Midbrain (tissue), 1 donor: ENCODE results near the gene WWOX.
A peak's percentile ranks its signal among the peaks of the same experiment; 100 is the strongest.

Experiments used
- DNase-seq: peaks from one replicate; lab custom pipeline; 2025; lab: John Stamatoyannopoulos, UW

The WWOX gene

GRCh38 chr16:78995441-78995840, 896.0 kb downstream of the WWOX start:
- no peak for DNase-seq

- no peak for DNase-seq
Measured at GRCh38 chr16:78996790-78997189, 897.3 kb downstream of the WWOX start.

- no peak for DNase-seq
Measured at GRCh38 chr16:78998879-78999278, 899.4 kb downstream of the WWOX start.

GRCh38 chr16:79001156-79001967, 901.9 kb downstream of the WWOX start:
- no peak for DNase-seq

GRCh38 chr16:79003026-79003609, 903.7 kb downstream of the WWOX start:
- DNase-seq: no peak

GRCh38 chr16:79004309-79004708, 904.9 kb downstream of the WWOX start:
- DNase-seq: peak; percentile 11

GRCh38 chr16:79005096-79005495, 905.6 kb downstream of the WWOX start:
- no peak for DNase-seq

GRCh38 chr16:79006206-79006605, 906.8 kb downstream of the WWOX start:
- no peak for DNase-seq

GRCh38 chr16:79006765-79007164, 907.3 kb downstream of the WWOX start:
- DNase-seq: no peak

- DNase-seq: no peak
Measured at GRCh38 chr16:79007614-79008013, 908.2 kb downstream of the WWOX start.

GRCh38 chr16:79008036-79008868, 908.8 kb downstream of the WWOX start:
- DNase-seq: no peak

- DNase-seq: no peak
Measured at GRCh38 chr16:79008869-79009179, 909.4 kb downstream of the WWOX start.

GRCh38 chr16:79009896-79010295, 910.4 kb downstream of the WWOX start:
- DNase-seq: no peak

- DNase-seq: no peak
Measured at GRCh38 chr16:79011282-79011681, 911.8 kb downstream of the WWOX start.

- no peak for DNase-seq
Measured at GRCh38 chr16:79012671-79013434, 913.4 kb downstream of the WWOX start.

GRCh38 chr16:79013930-79014660, 914.6 kb downstream of the WWOX start:
- no peak for DNase-seq

- DNase-seq: no peak
Measured at GRCh38 chr16:79018650-79019429, 919.4 kb downstream of the WWOX start.

- DNase-seq: no peak
Measured at GRCh38 chr16:79019431-79019830, 920.0 kb downstream of the WWOX start.

GRCh38 chr16:79021991-79022630, 922.7 kb downstream of the WWOX start:
- DNase-seq: no peak

- no peak for DNase-seq
Measured at GRCh38 chr16:79026117-79026516, 926.7 kb downstream of the WWOX start.
